Stimulated activated naive CD8-positive, alpha-beta T cell treated with anti-CD3 and anti-CD28 coated beads, Interleukin-15, Interleukin-2, amounts not matched to agents 100 ng/mL and 50 ng/mL, for 24 hours (primary cell): ENCODE results near the gene MMP17.
A peak's percentile ranks its signal among the peaks of the same experiment; 100 is the strongest.
"Not testable (repeated sequence)": the region's sequence is repeated elsewhere in the genome, so short reads cannot be mapped to it uniquely, and the experiment has no call there.

Experiments used
- H3K27ac Mint-ChIP-seq: one replicate; pipeline ENCODE4 v1.8.0; 2021; ENCODE audit warnings: mild to moderate bottlenecking, mixed read lengths
- H3K27me3 Mint-ChIP-seq: one replicate; pipeline ENCODE4 v1.8.0; 2021; ENCODE audit warnings: mixed read lengths
- H3K36me3 Mint-ChIP-seq: one replicate; pipeline ENCODE4 v1.8.0; 2021; ENCODE audit warnings: low read depth, mixed read lengths
- H3K4me1 Mint-ChIP-seq: one replicate; pipeline ENCODE4 v1.8.0; 2021; ENCODE audit warnings: low read depth, mixed read lengths
- H3K4me3 Mint-ChIP-seq: one replicate; pipeline ENCODE4 v1.8.0; 2021; ENCODE audit warnings: mild to moderate bottlenecking, mixed read lengths
- H3K9me3 Mint-ChIP-seq: one replicate; pipeline ENCODE4 v1.8.0; 2021; ENCODE audit warnings: mixed read lengths

The MMP17 gene

DNA sequence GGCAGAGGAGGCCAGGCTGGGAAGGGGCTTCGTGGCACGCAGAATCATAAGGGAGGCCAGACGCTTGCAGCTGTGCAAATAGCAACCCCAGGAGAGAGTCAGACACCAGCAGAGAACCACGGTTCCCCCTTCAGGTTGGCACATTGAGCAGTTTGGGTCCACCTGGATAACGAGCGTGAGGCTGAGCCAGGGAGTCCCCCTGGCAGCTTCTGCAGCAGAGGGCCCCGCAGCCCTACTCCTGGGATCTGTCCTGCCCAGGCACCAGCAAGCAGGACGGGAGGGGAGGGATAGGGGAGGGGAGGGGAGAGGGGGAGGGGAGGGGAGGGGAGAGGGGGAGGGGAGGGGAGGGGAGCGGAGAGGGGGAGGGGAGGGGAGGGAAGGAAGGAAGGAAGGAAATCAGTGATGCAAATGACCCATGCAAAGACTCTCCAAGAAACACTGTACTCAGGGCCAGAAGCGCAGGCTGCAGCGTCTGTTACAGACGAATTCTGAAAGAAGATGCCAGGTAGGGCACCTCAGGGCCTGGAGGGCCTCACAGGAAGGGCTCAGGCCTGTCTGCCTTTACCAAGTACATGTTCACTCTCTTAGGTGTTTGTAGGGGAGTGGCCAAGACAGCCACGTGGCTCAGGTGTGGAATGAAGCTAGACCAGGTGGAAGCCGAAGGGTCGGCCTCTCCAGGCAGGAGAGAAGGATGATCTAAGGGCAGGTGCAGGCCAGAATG lies 32.3 kb upstream of the MMP17 start:
- peaks cover 63% of the 10 kb centered on the region for H3K36me3 Mint-ChIP-seq
- peak overlapping the region; percentile 21 for H3K27ac Mint-ChIP-seq
- H3K27me3 Mint-ChIP-seq, result no peaks in the 10 kb centered on the region
- H3K4me1 Mint-ChIP-seq, result no peaks in the 10 kb centered on the region
- no peaks in the 10 kb centered on the region for H3K9me3 Mint-ChIP-seq
- H3K4me3 Mint-ChIP-seq, result no peak overlapping the region

DNA sequence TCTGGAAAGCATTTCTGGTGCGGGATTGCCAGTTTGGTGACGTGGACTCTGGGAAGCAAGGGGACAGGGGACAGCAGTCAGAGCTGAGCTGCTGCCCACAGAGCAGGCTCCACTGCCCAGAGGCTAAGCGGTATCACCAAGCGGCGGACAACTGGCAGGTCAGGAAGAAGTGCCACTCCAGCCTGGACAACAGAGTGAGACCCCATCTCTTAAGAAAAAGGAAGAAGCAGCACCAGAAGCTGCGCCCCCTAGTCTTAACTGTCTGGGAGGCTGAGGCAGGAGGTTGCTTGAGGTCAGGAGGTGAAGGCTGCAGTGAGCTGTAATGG lies 31.8 kb upstream of the MMP17 start:
- no peak overlapping the region for H3K27ac Mint-ChIP-seq
- H3K9me3 Mint-ChIP-seq, result no peaks in the 10 kb centered on the region
- H3K36me3 Mint-ChIP-seq, result peaks cover 63% of the 10 kb centered on the region
- H3K27me3 Mint-ChIP-seq, result no peaks in the 10 kb centered on the region
- no peaks in the 10 kb centered on the region for H3K4me1 Mint-ChIP-seq
- H3K4me3 Mint-ChIP-seq, result no peak overlapping the region

DNA sequence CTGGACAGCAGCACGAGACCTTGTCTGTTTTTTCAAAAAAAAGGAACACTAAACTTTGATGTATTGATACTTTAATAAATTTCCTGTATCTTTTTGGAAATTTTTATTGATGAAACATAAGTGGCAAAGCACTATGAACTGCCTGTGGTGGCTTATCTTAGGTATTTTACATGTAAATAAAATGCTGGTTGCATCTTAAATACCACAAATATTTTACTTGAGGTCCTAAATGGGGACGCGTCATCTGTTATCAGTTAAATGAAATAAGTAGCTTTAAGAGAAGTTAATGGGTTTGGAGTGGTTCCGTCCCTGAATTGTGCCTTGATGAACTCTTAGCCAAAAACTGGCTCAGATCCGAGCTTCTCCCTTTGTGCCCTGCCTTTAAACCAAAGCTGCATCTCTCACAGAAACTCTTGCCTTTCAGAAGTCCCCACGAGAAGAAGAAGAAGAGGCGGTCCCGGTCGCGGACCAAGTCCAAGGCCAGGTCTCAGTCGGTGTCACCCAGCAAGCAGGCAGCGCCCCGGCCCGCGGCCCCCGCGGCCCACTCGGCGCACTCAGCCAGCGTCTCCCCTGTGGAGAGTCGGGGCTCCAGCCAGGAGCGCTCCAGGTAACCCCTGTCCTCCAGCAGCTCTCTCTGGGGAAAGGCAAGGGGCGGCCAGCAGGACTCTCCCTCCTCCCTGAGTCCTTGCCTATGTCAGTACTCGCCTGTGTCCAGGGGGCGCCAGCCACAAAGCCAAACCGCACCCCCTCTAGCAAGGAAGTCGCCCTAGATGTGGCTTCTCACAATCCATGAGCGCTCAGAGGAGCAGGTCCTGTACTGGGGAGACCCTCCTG lies 31.2 kb upstream of the MMP17 start:
- Mint-ChIP-seq H3K36me3 (peaks cover 64% of the 10 kb centered on the region), H3K9me3 (no peaks in the 10 kb centered on the region), H3K4me3 (no peak overlapping the region), H3K4me1 (no peaks in the 10 kb centered on the region), H3K27me3 (no peaks in the 10 kb centered on the region), H3K27ac (no peak overlapping the region)

DNA sequence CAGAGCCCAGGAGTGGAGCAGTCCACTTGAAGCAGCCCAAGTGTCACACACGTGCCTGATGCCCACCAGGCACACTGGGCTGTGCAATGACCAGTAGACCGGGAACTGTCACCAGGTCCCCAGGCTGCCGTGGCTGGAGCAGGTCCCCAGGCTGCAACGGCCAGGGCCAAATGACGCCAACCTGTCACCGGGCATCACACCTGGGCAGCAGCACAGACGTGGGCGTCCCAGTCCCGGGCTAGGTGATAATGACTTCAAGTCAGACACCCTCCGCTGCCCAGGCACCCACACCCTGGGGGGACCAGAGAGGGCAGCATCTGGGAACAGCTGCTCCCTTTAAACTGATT lies 30.6 kb upstream of the MMP17 start:
- H3K4me3 Mint-ChIP-seq, result no peak overlapping the region
- H3K9me3 Mint-ChIP-seq, result no peaks in the 10 kb centered on the region
- H3K27ac Mint-ChIP-seq, result no peak overlapping the region
- peaks cover 64% of the 10 kb centered on the region for H3K36me3 Mint-ChIP-seq
- H3K4me1 Mint-ChIP-seq, result no peaks in the 10 kb centered on the region
- no peaks in the 10 kb centered on the region for H3K27me3 Mint-ChIP-seq

DNA sequence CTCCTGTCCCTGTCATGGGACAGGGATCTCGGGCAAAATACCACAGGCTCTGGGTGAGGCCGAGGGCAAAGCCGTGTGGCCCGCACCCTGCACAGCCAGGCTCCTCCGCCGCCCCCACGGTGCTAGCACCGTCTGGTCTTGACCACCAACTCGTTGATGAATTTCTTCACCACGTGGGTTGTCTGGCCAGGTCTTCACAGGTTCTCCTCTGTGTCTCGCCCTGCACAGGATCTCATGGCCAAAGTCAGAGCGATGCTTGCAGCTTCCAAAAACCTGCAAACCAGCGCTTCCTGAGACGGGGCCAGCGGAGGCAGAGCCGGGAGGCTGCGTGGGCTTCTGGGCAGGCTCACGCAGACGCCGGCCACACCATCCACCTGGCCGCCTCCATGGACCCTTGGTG lies 29.0 kb upstream of the MMP17 start:
- peaks cover 51% of the 10 kb centered on the region for H3K36me3 Mint-ChIP-seq
- H3K27ac Mint-ChIP-seq, result no peak overlapping the region
- H3K4me3 Mint-ChIP-seq, result no peak overlapping the region
- no peaks in the 10 kb centered on the region for H3K4me1 Mint-ChIP-seq
- H3K27me3 Mint-ChIP-seq, result no peaks in the 10 kb centered on the region
- no peaks in the 10 kb centered on the region for H3K9me3 Mint-ChIP-seq

- H3K4me3 Mint-ChIP-seq, result no peak overlapping the region
- H3K27ac Mint-ChIP-seq, result no peak overlapping the region
- peaks cover 43% of the 10 kb centered on the region for H3K36me3 Mint-ChIP-seq
- no peaks in the 10 kb centered on the region for H3K9me3 Mint-ChIP-seq
- no peaks in the 10 kb centered on the region for H3K4me1 Mint-ChIP-seq
- H3K27me3 Mint-ChIP-seq, result no peaks in the 10 kb centered on the region
These were observed 28.2 kb upstream of the MMP17 start for GRCh38 chr12:131799828-131800593.

DNA sequence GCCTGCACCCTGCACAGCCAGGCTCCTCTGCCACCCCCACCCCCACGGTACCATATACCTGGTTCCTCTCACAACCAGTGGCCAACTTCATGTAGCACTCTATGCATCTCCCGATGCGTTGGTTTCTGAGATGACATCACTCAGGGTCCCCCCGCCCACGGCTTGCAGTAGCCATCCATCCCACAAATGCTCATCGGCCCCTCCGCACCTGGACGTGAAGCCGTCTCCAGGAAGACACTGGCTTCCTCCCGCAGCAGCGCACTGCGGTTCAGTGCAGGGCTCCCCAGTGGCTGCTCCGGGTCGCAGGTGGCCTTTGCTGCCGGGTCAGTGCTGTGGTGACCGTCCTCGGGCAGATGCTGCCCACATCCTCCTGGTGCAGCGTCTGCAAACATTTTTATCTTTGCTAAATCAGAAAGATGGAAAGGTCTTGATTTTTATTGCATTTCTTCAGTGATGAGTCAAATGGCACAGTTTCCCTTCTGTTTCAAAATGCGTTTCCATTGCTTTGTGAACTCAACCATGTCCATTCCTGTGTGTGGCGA lies 27.5 kb upstream of the MMP17 start:
- Mint-ChIP-seq H3K4me1 (no peaks in the 10 kb centered on the region), H3K36me3 (peaks cover 41% of the 10 kb centered on the region), H3K27me3 (no peaks in the 10 kb centered on the region), H3K4me3 (no peak overlapping the region), H3K27ac (no peak overlapping the region), H3K9me3 (no peaks in the 10 kb centered on the region)

- Mint-ChIP-seq H3K27ac (no peak overlapping the region), H3K9me3 (no peaks in the 10 kb centered on the region), H3K36me3 (peaks cover 41% of the 10 kb centered on the region), H3K27me3 (no peaks in the 10 kb centered on the region), H3K4me3 (no peak overlapping the region), H3K4me1 (no peaks in the 10 kb centered on the region)
These were observed 26.8 kb upstream of the MMP17 start for GRCh38 chr12:131801254-131801866.

DNA sequence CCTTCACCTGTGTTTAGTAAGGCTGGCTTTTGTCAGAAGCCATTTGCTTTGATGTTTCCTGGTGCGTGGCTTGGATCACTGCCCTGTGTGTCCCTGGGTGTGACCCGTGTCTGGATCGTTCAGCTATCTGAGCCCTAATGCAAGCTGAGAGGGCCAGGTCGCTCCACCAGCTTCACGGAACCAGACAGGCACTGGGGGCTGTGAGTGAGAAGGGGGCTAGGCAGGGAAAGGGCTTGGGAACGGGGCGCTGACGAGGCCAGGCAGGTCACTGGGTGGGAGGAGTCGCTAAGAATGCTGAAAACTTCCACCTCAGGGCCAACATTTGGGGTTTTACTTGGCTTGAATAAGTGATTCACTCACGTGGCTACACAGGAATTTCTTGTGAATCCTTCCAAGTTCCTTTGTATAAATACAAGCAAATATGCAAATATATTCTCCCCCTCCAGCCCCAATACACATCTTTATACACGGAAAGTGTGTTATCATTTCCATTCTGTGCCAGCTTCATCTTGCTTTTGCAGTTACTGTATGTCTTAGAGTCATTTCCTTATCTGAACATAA lies 24.2 kb upstream of the MMP17 start:
- Mint-ChIP-seq H3K27ac (peak overlapping the region; percentile 61), H3K27me3 (no peaks in the 10 kb centered on the region), H3K9me3 (no peaks in the 10 kb centered on the region), H3K4me1 (no peaks in the 10 kb centered on the region), H3K4me3 (no peak overlapping the region), H3K36me3 (peaks cover 24% of the 10 kb centered on the region)

GRCh38 chr12:131805421-131805820 lies 22.8 kb upstream of the MMP17 start:
- no peak overlapping the region for H3K4me3 Mint-ChIP-seq
- no peak overlapping the region for H3K27ac Mint-ChIP-seq
- peaks cover 17% of the 10 kb centered on the region for H3K36me3 Mint-ChIP-seq
- H3K4me1 Mint-ChIP-seq, result no peaks in the 10 kb centered on the region
- no peaks in the 10 kb centered on the region for H3K9me3 Mint-ChIP-seq
- H3K27me3 Mint-ChIP-seq, result no peaks in the 10 kb centered on the region

- H3K27ac Mint-ChIP-seq, result no peak overlapping the region
- no peaks in the 10 kb centered on the region for H3K4me1 Mint-ChIP-seq
- H3K9me3 Mint-ChIP-seq, result no peaks in the 10 kb centered on the region
- no peaks in the 10 kb centered on the region for H3K27me3 Mint-ChIP-seq
- peaks cover 6% of the 10 kb centered on the region for H3K36me3 Mint-ChIP-seq
- no peak overlapping the region for H3K4me3 Mint-ChIP-seq
These were observed 21.5 kb upstream of the MMP17 start for GRCh38 chr12:131806674-131807073.

DNA sequence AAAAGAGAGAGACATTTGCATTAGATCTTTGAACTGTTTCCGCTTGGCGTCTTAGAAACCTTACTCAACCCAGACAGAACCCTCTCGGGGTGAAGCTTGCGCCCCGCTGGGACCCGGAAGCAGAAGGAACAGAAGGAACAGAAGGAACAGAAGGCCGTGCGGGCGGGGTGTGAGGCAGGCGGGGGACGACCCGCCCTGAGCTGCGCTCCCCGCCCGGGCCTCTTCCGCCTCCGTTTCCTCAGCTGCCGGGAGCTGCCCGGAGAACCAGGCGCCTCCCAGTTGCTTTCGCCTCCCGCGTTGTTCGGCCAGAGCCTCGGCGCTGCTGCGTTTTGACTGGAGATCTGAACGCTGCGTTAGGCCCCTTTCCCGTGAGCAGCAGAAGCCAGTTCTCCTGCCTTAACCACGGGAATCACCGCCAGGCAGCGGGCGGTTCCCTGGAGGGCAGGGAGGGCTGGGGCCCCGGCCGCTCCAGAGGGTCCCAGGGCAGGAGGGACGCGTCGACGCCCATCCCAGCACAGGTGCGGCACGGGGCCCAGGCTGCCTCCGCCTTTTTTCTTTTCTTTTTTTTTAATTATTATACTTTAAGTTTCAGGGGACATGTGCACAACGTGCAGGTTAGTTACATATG lies 19.3 kb upstream of the MMP17 start:
- Mint-ChIP-seq H3K27me3 (no peaks in the 10 kb centered on the region), H3K4me3 (peak overlapping the region; percentile 61), H3K36me3 (peaks cover 7% of the 10 kb centered on the region)

GRCh38 chr12:131809476-131810254 lies 18.5 kb upstream of the MMP17 start:
- peak overlapping the region; percentile 60 for H3K4me3 Mint-ChIP-seq
- H3K9me3 Mint-ChIP-seq, H3K27ac Mint-ChIP-seq: not testable (repeated sequence)

More for the DNA sequence above, 19.3 kb upstream of the MMP17 start:
- Mint-ChIP-seq H3K9me3 (peaks cover 8% of the 10 kb centered on the region), H3K27ac (no peak overlapping the region), H3K4me1 (no peaks in the 10 kb centered on the region)

More at GRCh38 chr12:131809476-131810254, 18.5 kb upstream of the MMP17 start:
- not testable (repeated sequence) for H3K4me1 Mint-ChIP-seq, H3K27me3 Mint-ChIP-seq, H3K36me3 Mint-ChIP-seq
